Chondrocyte (in vitro differentiated cells): ENCODE results near the gene ESYT2. TPM values are rescaled to one million over a fixed set of nuclear protein-coding genes. Genes with fewer than 3 reads are reported as not detected.

ENCODE experiments used
- DNase-seq: peaks from one replicate; pipeline ENCODE4 v3.0.0; 2021; ENCODE audit warnings: mixed read lengths, low spot score
- H3K27ac Mint-ChIP-seq: one replicate; pipeline ENCODE4 v1.8.0; 2021; ENCODE audit warnings: mild to moderate bottlenecking, moderate library complexity, mixed read lengths; ENCODE audit not compliant: unreplicated experiment
- H3K27me3 Mint-ChIP-seq: 2 replicates; pipeline ENCODE4 v1.8.0; 2021; ENCODE audit warnings: low read depth, mixed read lengths
- H3K36me3 Mint-ChIP-seq: 2 replicates; pipeline ENCODE4 v1.8.0; 2021; ENCODE audit warnings: low read depth, mixed read lengths
- H3K4me1 Mint-ChIP-seq: 2 replicates; pipeline ENCODE4 v1.8.0; 2021; ENCODE audit warnings: low read depth, mild to moderate bottlenecking, mixed read lengths
- H3K4me3 Mint-ChIP-seq: one replicate; pipeline ENCODE4 v1.8.0; 2021; ENCODE audit warnings: mild to moderate bottlenecking, moderate library complexity, mixed read lengths; ENCODE audit not compliant: unreplicated experiment
- H3K9me3 Mint-ChIP-seq: 2 replicates; pipeline ENCODE4 v1.8.0; 2021; ENCODE audit warnings: low read depth, mixed read lengths
- CTCF ChIP-seq: fragments of 200-600 bp; sonication (generic); IDR thresholded peaks from 2 replicates; pipeline ENCODE4 v1.5.0; 2021; ENCODE audit warnings: antibody characterized with exemption, mild to moderate bottlenecking, moderate library complexity
- total RNA-seq: library from RNA; stranded (reverse); gene quantifications from 3 replicates; pipeline ENCODE4 v1.2.1, GENCODE V29; 2021

Gene ESYT2
- total RNA-seq, 1 donor from 2014 or later, result 108 TPM

- no peak overlapping the region for H3K27ac Mint-ChIP-seq
- no peak overlapping the region for H3K4me3 Mint-ChIP-seq
- H3K4me1 Mint-ChIP-seq, result peaks cover 10% of the 10 kb centered on the region
- TF ChIP-seq CTCF, result no peak
- no peaks in the 10 kb centered on the region for H3K27me3 Mint-ChIP-seq
- no peaks in the 10 kb centered on the region for H3K9me3 Mint-ChIP-seq
- no peak for DNase-seq
- H3K36me3 Mint-ChIP-seq, result peaks cover 1% of the 10 kb centered on the region
These were observed 134.7 kb downstream of the ESYT2 start for GRCh38 chr7:158694650-158695049.

GRCh38 chr7:158689488-158689887 lies 139.8 kb downstream of the ESYT2 start:
- peaks cover 3% of the 10 kb centered on the region for H3K9me3 Mint-ChIP-seq
- no peak overlapping the region for H3K27ac Mint-ChIP-seq
- no peak overlapping the region for H3K4me3 Mint-ChIP-seq
- H3K36me3 Mint-ChIP-seq, result peaks cover 6% of the 10 kb centered on the region
- no peak for TF ChIP-seq CTCF
- DNase-seq, result no peak
- H3K4me1 Mint-ChIP-seq, result peaks cover 13% of the 10 kb centered on the region
- no peaks in the 10 kb centered on the region for H3K27me3 Mint-ChIP-seq

- no peak overlapping the region for H3K4me3 Mint-ChIP-seq
- H3K36me3 Mint-ChIP-seq, result peaks cover 5% of the 10 kb centered on the region
- no peaks in the 10 kb centered on the region for H3K27me3 Mint-ChIP-seq
- H3K4me1 Mint-ChIP-seq, result peaks cover 29% of the 10 kb centered on the region
- TF ChIP-seq CTCF, result no peak
- H3K27ac Mint-ChIP-seq, result no peak overlapping the region
- H3K9me3 Mint-ChIP-seq, result peaks cover 3% of the 10 kb centered on the region
- no peak for DNase-seq
These were observed 141.9 kb downstream of the ESYT2 start for GRCh38 chr7:158687406-158687805.

- no peak for DNase-seq
- no peak overlapping the region for H3K4me3 Mint-ChIP-seq
- H3K9me3 Mint-ChIP-seq, result peaks cover 3% of the 10 kb centered on the region
- peaks cover 32% of the 10 kb centered on the region for H3K4me1 Mint-ChIP-seq
- H3K27ac Mint-ChIP-seq, result peak overlapping the region; percentile 39
- TF ChIP-seq CTCF, result no peak
- no peaks in the 10 kb centered on the region for H3K27me3 Mint-ChIP-seq
- peaks cover 5% of the 10 kb centered on the region for H3K36me3 Mint-ChIP-seq
These were observed 143.6 kb downstream of the ESYT2 start for GRCh38 chr7:158685693-158686092.

GRCh38 chr7:158684329-158684728 lies 145.0 kb downstream of the ESYT2 start:
- no peak for TF ChIP-seq CTCF
- H3K9me3 Mint-ChIP-seq, result peaks cover 3% of the 10 kb centered on the region
- peaks cover 32% of the 10 kb centered on the region for H3K4me1 Mint-ChIP-seq
- no peak overlapping the region for H3K4me3 Mint-ChIP-seq
- peak overlapping the region; percentile 42 for H3K27ac Mint-ChIP-seq
- H3K36me3 Mint-ChIP-seq, result peaks cover 5% of the 10 kb centered on the region
- DNase-seq, result no peak
- no peaks in the 10 kb centered on the region for H3K27me3 Mint-ChIP-seq
